Measurements from ENCODE around the gene GPS1.

DNA sequence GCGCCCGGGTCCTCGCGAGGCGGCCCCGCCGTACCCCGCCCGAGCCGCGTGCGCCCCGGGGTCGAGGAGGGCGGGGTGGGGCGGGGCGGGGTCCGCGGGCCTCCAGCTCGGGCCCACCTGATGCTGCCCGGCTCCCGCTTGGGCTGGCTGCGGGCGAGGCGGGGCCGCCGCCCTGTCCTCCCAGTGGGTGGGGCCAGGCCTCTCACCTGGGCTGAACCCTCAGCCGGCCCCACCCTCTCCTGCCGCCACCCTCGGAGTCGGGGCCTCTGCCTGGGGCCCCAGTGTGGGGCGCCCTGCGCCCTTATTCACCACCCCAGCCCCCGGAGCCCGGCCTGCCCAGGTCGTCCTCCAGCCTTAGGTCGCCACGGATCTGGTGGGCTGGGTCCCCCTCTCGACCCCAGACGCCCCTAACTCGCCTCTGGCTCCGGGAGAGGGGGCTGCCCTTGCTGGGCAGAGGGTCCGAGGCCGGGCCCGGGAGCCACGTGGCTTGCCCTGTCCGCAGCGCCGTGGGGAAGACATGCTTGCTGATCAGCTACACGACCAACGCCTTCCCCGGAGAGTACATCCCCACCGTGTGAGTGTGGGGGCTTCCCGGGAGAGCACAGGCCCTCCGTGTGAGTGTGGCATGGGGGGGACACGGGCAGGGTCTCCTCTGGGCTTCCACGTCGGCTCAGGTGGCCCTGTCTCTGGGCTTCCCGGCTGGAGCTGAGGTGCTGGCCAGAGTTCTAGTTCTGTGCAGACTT, 19.6 kb upstream of the GPS1 start:
- TF ChIP-seq EP300 (IDR thresholded peaks at IDR 0.05; ENCODE audit: low read length), result no peak
- TF ChIP-seq FOXM1 (IDR thresholded peaks at IDR 0.05; ENCODE audit: low read depth), result no peak
- no peak for TF ChIP-seq FOXM1 (CRISPR knock-in tag; IDR thresholded peaks at IDR 0.05; ENCODE audit: low read depth)
- no peak for TF ChIP-seq HCFC1 (IDR thresholded peaks at IDR 0.05; ENCODE audit: low read depth, low read length)
- TF ChIP-seq CTCF (IDR thresholded peaks at IDR 0.05 in 2 of 3, conservative IDR thresholded peaks at IDR 0.05 in 1 of 3; ENCODE audit: insufficient read depth in 2 of 3, low read depth in 1 of 3, low read length in 3 of 3), result peak in 1 of 3 experiments; percentile 26; a peak in 2 of 6 replicates
- no peak for TF ChIP-seq EZH2 (IDR thresholded peaks at IDR 0.05; ENCODE audit: borderline replicate concordance, low read depth, low read length)
- TF ChIP-seq, protein P1, sequence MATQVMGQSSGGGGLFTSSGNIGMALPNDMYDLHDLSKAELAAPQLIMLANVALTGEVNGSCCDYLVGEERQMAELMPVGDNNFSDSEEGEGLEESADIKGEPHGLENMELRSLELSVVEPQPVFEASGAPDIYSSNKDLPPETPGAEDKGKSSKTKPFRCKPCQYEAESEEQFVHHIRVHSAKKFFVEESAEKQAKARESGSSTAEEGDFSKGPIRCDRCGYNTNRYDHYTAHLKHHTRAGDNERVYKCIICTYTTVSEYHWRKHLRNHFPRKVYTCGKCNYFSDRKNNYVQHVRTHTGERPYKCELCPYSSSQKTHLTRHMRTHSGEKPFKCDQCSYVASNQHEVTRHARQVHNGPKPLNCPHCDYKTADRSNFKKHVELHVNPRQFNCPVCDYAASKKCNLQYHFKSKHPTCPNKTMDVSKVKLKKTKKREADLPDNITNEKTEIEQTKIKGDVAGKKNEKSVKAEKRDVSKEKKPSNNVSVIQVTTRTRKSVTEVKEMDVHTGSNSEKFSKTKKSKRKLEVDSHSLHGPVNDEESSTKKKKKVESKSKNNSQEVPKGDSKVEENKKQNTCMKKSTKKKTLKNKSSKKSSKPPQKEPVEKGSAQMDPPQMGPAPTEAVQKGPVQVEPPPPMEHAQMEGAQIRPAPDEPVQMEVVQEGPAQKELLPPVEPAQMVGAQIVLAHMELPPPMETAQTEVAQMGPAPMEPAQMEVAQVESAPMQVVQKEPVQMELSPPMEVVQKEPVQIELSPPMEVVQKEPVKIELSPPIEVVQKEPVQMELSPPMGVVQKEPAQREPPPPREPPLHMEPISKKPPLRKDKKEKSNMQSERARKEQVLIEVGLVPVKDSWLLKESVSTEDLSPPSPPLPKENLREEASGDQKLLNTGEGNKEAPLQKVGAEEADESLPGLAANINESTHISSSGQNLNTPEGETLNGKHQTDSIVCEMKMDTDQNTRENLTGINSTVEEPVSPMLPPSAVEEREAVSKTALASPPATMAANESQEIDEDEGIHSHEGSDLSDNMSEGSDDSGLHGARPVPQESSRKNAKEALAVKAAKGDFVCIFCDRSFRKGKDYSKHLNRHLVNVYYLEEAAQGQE (IDR thresholded peaks at IDR 0.05; ENCODE audit: borderline replicate concordance), result peak; percentile 36; the same call in 1 of the 2 replicates
- TF ChIP-seq, protein P1 (CRISPR knock-in tag; IDR thresholded peaks at IDR 0.05; ENCODE audit: low read depth), result no peak
- TF ChIP-seq, protein P2, sequence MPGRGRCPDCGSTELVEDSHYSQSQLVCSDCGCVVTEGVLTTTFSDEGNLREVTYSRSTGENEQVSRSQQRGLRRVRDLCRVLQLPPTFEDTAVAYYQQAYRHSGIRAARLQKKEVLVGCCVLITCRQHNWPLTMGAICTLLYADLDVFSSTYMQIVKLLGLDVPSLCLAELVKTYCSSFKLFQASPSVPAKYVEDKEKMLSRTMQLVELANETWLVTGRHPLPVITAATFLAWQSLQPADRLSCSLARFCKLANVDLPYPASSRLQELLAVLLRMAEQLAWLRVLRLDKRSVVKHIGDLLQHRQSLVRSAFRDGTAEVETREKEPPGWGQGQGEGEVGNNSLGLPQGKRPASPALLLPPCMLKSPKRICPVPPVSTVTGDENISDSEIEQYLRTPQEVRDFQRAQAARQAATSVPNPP (IDR thresholded peaks at IDR 0.05; ENCODE audit: borderline replicate concordance, insufficient read depth, insufficient read length), result no peak
- TF ChIP-seq, protein P3, sequence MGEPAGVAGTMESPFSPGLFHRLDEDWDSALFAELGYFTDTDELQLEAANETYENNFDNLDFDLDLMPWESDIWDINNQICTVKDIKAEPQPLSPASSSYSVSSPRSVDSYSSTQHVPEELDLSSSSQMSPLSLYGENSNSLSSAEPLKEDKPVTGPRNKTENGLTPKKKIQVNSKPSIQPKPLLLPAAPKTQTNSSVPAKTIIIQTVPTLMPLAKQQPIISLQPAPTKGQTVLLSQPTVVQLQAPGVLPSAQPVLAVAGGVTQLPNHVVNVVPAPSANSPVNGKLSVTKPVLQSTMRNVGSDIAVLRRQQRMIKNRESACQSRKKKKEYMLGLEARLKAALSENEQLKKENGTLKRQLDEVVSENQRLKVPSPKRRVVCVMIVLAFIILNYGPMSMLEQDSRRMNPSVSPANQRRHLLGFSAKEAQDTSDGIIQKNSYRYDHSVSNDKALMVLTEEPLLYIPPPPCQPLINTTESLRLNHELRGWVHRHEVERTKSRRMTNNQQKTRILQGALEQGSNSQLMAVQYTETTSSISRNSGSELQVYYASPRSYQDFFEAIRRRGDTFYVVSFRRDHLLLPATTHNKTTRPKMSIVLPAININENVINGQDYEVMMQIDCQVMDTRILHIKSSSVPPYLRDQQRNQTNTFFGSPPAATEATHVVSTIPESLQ (CRISPR knock-in tag; IDR thresholded peaks at IDR 0.05), result 0 out of 2 replicates have a peak, but pooled peaks have one; percentile 44

Measured in K562 (cell line).